K562 (cell line): ENCODE data around the gene CDC45. TPM values are rescaled to one million over a fixed set of nuclear protein-coding genes. Genes with fewer than 3 reads are reported as not detected.

Source experiments
- ATAC-seq: fragments of 200-7000 bp; cut with Tn5 transposase; 3 replicates; pipeline ENCODE4 v1.9.1; 2020; ENCODE audit warnings: moderate library complexity
- BruUV-seq: library from RNA; stranded (reverse); fragments of 400-500 nt; replicated peaks from 2 replicates; lab custom pipeline; 2021; lab: Mats Ljungman, UMichigan
- CTCF ChIA-PET: fragments of 300-600 bp; formaldehyde crosslinking; extraction: SDS; loops from one replicate; lab custom pipeline; 2021; ENCODE audit warnings: low intra/inter-chr PET ratio; lab: Yijun Ruan, JAX
- POLR2A ChIA-PET: fragments of 300-600, 350-650 bp; sonication (Branson Sonifier 250); formaldehyde crosslinking; extraction: SDS; loops from one replicate; lab custom pipeline; 2021; ENCODE audit warnings: antibody characterized with exemption, inconsistent platforms; lab: Yijun Ruan, JAX
- DNase-seq, 4 experiments: peaks; one replicate each; pipeline versions ENCODE4 v3.0.0 to v3.0.0-alpha.2; 2011 to 2018; ENCODE audit warnings: low spot score in 3 of 4, mixed read lengths in 3 of 4; ENCODE audit errors: extremely low read depth in 1 of 4
- FAIRE-seq: peaks from 2 replicates; lab custom pipeline; 2011; peaks lifted over from hg19 to GRCh38; lab: Jason Lieb, UNC
- H2AFZ ChIP-seq: 2 replicates; pipeline ENCODE4 v1.6.0; 2011; ENCODE audit warnings: low read depth, low read length, control low read depth, inconsistent platforms
- H3K27ac ChIP-seq: fragments of 200-600 bp; 3 replicates; pipeline ENCODE4 v1.8.0; 2011; ENCODE audit warnings: low read depth, mild to moderate bottlenecking, control low read depth, inconsistent platforms, low read length, moderate library complexity, mixed read lengths; ENCODE audit errors: extremely low read depth
- H3K27me3 ChIP-seq, 2 experiments: fragments of 300-600 bp in 1 of 2; 2 replicates in 1 of 2; 3 replicates in 1 of 2; pipeline versions ENCODE4 v1.6.0 to v1.8.0; 2011; ENCODE audit warnings: inconsistent platforms in 2 of 2, low read length in 2 of 2, mild to moderate bottlenecking in 1 of 2, mixed read lengths in 1 of 2, moderate library complexity in 1 of 2; ENCODE audit not compliant: control insufficient read depth in 2 of 2, insufficient read depth in 2 of 2
- H3K36me3 ChIP-seq: fragments of 300-600 bp; 3 replicates; pipeline ENCODE4 v1.8.0; 2011; ENCODE audit warnings: mild to moderate bottlenecking, low read length, inconsistent platforms; ENCODE audit not compliant: control insufficient read depth, insufficient read depth
- H3K4me1 ChIP-seq, 2 experiments: fragments of 200-600 bp in 1 of 2; replicated peaks in 1 of 2; 2 replicates in 1 of 2; 3 replicates in 1 of 2; pipeline versions ENCODE4 v1.5.1 to v1.8.0; 2011; ENCODE audit warnings: inconsistent platforms in 2 of 2, low read length in 2 of 2, mild to moderate bottlenecking in 1 of 2, mixed read lengths in 1 of 2, moderate library complexity in 1 of 2; ENCODE audit not compliant: control insufficient read depth in 2 of 2, insufficient read depth in 2 of 2
- H3K4me2 ChIP-seq: 2 replicates; pipeline ENCODE4 v1.6.1; 2011; ENCODE audit warnings: low read length, control low read depth, inconsistent platforms, mixed read lengths; ENCODE audit not compliant: insufficient read depth
- H3K4me3 ChIP-seq: fragments of 200-600 bp; sonication (generic), shearing (Covaris generic); 2 replicates; pipeline ENCODE4 v1.5.1; 2016; ENCODE audit warnings: control low read depth, inconsistent platforms
- H3K79me2 ChIP-seq: fragments of 200-600 bp; 3 replicates; pipeline ENCODE4 v1.8.0; 2011; ENCODE audit warnings: low read length, inconsistent platforms; ENCODE audit not compliant: control insufficient read depth, insufficient read depth
- H3K9ac ChIP-seq, 2 experiments: 2 replicates each; pipeline versions ENCODE4 v1.6.0 to v1.6.1; 2011; ENCODE audit warnings: low read depth in 2 of 2, low read length in 2 of 2, control low read depth in 1 of 2, inconsistent platforms in 1 of 2, mild to moderate bottlenecking in 1 of 2, mixed read lengths in 1 of 2; ENCODE audit not compliant: insufficient read depth in 1 of 2
- H3K9me1 ChIP-seq: one replicate; pipeline ENCODE4 v1.6.0; 2011; ENCODE audit warnings: inconsistent platforms, mild to moderate bottlenecking, low read length, moderate library complexity; ENCODE audit not compliant: control insufficient read depth, insufficient read depth
- H3K9me3 ChIP-seq: replicated peaks from 2 replicates; pipeline ENCODE4 v1.5.1; 2011; ENCODE audit warnings: low read depth, low read length, inconsistent platforms; ENCODE audit not compliant: control insufficient read depth, insufficient read depth
- H4K20me1 ChIP-seq: replicated peaks from 2 replicates; pipeline ENCODE4 v1.6.1; 2011; ENCODE audit warnings: low read length, inconsistent platforms, mixed read lengths; ENCODE audit not compliant: control insufficient read depth, insufficient read depth
- COPS2 ChIP-seq: fragments of 450-650 bp; conservative IDR thresholded peaks from 2 replicates; pipeline ENCODE4 v1.6.1; 2016; ENCODE audit warnings: mild to moderate bottlenecking, moderate library complexity
- CREM ChIP-seq: IDR thresholded peaks from 2 replicates; pipeline ENCODE4 v1.6.1; 2014; ENCODE audit warnings: antibody characterized with exemption, low read depth
- ELF4 ChIP-seq: fragments of 450-650 bp; formaldehyde crosslinking; IDR thresholded peaks from 2 replicates; pipeline ENCODE4 v1.4.0; 2022; ENCODE audit warnings: missing genetic modification characterization
- ERF ChIP-seq: fragments of 450-650 bp; formaldehyde crosslinking; IDR thresholded peaks from 2 replicates; pipeline ENCODE4 v1.4.0; 2020; ENCODE audit warnings: mild to moderate bottlenecking, mixed read lengths
- FOXM1 ChIP-seq, 2 experiments: fragments of 450-650 bp in 1 of 2; sonication (generic) in 1 of 2; formaldehyde crosslinking in 1 of 2; IDR thresholded peaks; 2 replicates each; pipeline versions ENCODE4 v1.6.1 to v1.9.0; 2017 to 2022; ENCODE audit warnings: low read depth in 2 of 2, mild to moderate bottlenecking in 2 of 2, missing genetic modification reagents in 1 of 2, moderate library complexity in 1 of 2
- GABPB2 ChIP-seq: fragments of 250-450 bp; sonication (Bioruptor Pico); conservative IDR thresholded peaks from 2 replicates; pipeline ENCODE4 v1.5.1; 2021; ENCODE audit warnings: mild to moderate bottlenecking
- HNRNPL ChIP-seq: fragments of 200-400 bp; formaldehyde crosslinking; IDR thresholded peaks from 2 replicates; pipeline ENCODE4 v1.6.1; 2017; ENCODE audit warnings: low read depth, mild to moderate bottlenecking, low read length
- MYC ChIP-seq, 2 experiments: fragments of 250-450 bp in 1 of 2; sonication (Bioruptor Pico) in 1 of 2; IDR thresholded peaks; 2 replicates each; pipeline versions ENCODE4 v1.5.1 to v1.6.1; 2012 to 2021; ENCODE audit warnings: low read depth in 2 of 2, borderline replicate concordance in 1 of 2, improper control_type of control experiment in 1 of 2, low read length in 1 of 2, mild to moderate bottlenecking in 1 of 2, moderate library complexity in 1 of 2
- PHB ChIP-seq: fragments of 250-450 bp; sonication (Bioruptor Pico); IDR thresholded peaks from 2 replicates; pipeline ENCODE4 v1.5.0; 2021
- PRPF4 ChIP-seq: fragments of 200-400 bp; formaldehyde crosslinking; IDR thresholded peaks from one replicate; pipeline ENCODE4 v1.6.1; 2017; ENCODE audit warnings: low read length, low read depth, mild to moderate bottlenecking; ENCODE audit not compliant: insufficient read depth, poor library complexity, severe bottlenecking
- RNF2 ChIP-seq: sonication (generic); IDR thresholded peaks from 2 replicates; pipeline ENCODE4 v1.6.1; 2016
- SMC3 ChIP-seq: conservative IDR thresholded peaks from 2 replicates; pipeline ENCODE4 v1.6.1; 2011; ENCODE audit warnings: low read depth, low read length, improper control_type of control experiment; ENCODE audit not compliant: insufficient read depth
- SRF ChIP-seq, 2 experiments: fragments of 250-450, 450-650 bp in 1 of 2; sonication (Bioruptor Pico) in 1 of 2; sonication (generic) in 1 of 2; formaldehyde crosslinking; IDR thresholded peaks; 2 replicates each; pipeline versions ENCODE4 v1.5.0 to v1.5.1; 2020 to 2022; ENCODE audit warnings: mild to moderate bottlenecking in 1 of 2, missing genetic modification reagents in 1 of 2
- ZBTB7A ChIP-seq: IDR thresholded peaks from 2 replicates; pipeline ENCODE4 v1.6.1; 2011; ENCODE audit warnings: low read depth, mild to moderate bottlenecking, low read length, moderate library complexity, borderline replicate concordance; ENCODE audit not compliant: control insufficient read depth
- ZKSCAN3 ChIP-seq: fragments of 250-450 bp; sonication (Bioruptor Pico); IDR thresholded peaks from 2 replicates; pipeline ENCODE4 v1.4.0; 2020
- WGBS: fragments of 100-300 bp; shearing (Covaris generic); methylation state at CpG from one replicate; pipeline ENCODE4 v1.1.6; 2016; ENCODE audit warnings: low coverage, mixed read lengths; ENCODE audit not compliant: insufficient coverage; ENCODE audit errors: missing lambda C conversion rate; 5-methylcytosine and 5-hydroxymethylcytosine counted together
- in situ Hi-C: fragments of 300-500 bp; cut with MboI; formaldehyde crosslinking; loops from 4 replicates; pipeline ENCODE4 v1.15.0; 2018; ENCODE audit warnings: inconsistent platforms, mixed read lengths
- intact Hi-C: fragments of 100-400 bp; cut with micrococcal nuclease; formaldehyde crosslinking; loops from 2 replicates; pipeline ENCODE4 v1.14.2; 2022
- polyA plus RNA-seq, 8 experiments: library from polyadenylated mRNA; depleted of rRNA in 4 of 8; stranded (reverse) in 5 of 8; unstranded in 3 of 8; fragments of >200 nt; fragmentation: Nextera tagmentation in 2 of 8; fragmentation: Illumina TruSeq in 1 of 8; extraction: Ambion mirVana in 2 of 8; extraction: Trizol in 1 of 8; gene quantifications; 2 replicates each; pipeline versions ENCODE4 v1.2.1 to v1.2.3, GENCODE V29; 2011 to 2014; ENCODE audit warnings: inconsistent platforms in 1 of 8, missing spikeins in 1 of 8
- total RNA-seq, 7 experiments: library from RNA; depleted of rRNA in 6 of 7; stranded (reverse); fragments of >200 nt in 6 of 7; fragmentation: Illumina TruSeq in 2 of 7; extraction: Trizol in 2 of 7; gene quantifications; 2 replicates each; pipeline versions ENCODE4 v1.2.1 to v1.2.3, GENCODE V29; 2011 to 2021; ENCODE audit warnings: low replicate concordance in 1 of 7
- TF ChIP-seq, protein P1 (sequence below): fragments of 250-450 bp; sonication (Bioruptor Pico); IDR thresholded peaks from 2 replicates; pipeline ENCODE4 v1.9.0; 2021; ENCODE audit warnings: mild to moderate bottlenecking
- TF ChIP-seq, protein P2 (sequence below): IDR thresholded peaks from 2 replicates; pipeline ENCODE4 v1.6.1; 2012; ENCODE audit warnings: low read depth, low read length, improper control_type of control experiment, borderline replicate concordance

Gene CDC45
- total and polyA plus RNA-seq, 9 of the 15 experiments (the other 6 are each of a cell fraction or from before 2014, with no cell fraction given) = 251 to 580 (median 410) TPM

DNA sequence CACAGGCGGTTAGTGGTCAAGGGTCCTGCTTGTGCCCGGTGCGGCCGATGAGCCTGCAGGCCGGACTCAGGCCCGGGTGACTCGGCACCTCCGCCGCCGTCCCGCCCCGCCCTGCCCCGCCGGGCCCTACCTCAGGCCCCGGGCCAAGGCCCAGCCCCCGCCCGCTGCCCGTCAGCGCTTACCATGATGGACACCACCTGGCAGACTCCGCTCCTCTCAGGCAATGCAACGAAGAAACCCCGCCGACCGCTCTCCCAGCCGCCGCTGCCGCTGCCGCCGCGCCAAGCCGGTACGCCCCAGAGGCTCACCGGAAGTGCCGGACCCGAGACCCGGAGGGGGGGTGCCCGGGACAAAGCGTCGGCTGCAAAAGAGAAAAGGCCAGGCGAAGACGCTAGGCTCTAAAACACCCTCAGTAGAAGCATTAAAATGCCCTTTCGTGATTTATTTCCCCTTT is 792 bp upstream of the CDC45 start, which contains the start of gene UFD1 (continued):
- peak; percentile 87 for TF ChIP-seq MYC (IDR thresholded peaks at IDR 0.05; ENCODE audit: low read depth, low read length)
- TF ChIP-seq MYC (CRISPR knock-in tag; IDR thresholded peaks at IDR 0.05; ENCODE audit: borderline replicate concordance, low read depth) = no peak
- no peak for TF ChIP-seq FOXM1 (IDR thresholded peaks at IDR 0.05; ENCODE audit: low read depth)
- no peak for TF ChIP-seq FOXM1 (CRISPR knock-in tag; IDR thresholded peaks at IDR 0.05; ENCODE audit: low read depth)
- peak; percentile 57; the same call in 1 of the 2 replicates for TF ChIP-seq HNRNPL
- no peak for TF ChIP-seq CREM
- peak; percentile 32; the same call in 1 of the 2 replicates for TF ChIP-seq SMC3
- no peak for TF ChIP-seq ZBTB7A

DNA sequence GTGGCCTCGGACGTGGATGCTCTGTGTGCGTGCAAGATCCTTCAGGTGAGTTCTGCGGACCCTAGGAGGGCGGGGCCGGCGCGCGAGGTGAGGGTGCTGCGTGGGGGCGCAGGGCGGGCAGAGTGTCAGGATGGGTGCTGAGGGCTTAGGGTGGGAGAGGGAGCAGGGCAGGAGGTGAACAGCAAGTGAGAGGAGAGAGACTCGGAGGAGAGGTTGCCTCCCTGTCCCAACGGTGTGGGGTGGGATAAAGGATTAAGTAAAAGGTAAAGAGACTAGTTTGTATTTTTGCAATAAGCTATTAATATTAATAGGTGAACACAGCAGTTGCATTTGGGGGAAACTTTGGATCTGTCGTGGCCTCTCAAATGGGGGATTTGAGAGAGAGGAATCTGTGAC is 451 bp downstream of the CDC45 start:
- Histone ChIP-seq H3K27me3 (no peaks in the 10 kb centered on the region), H3K4me1 (peaks cover 7 to 16% of the 10 kb centered on the region in 2 experiments), H2AFZ (peak overlapping the region; percentile 99), H3K27ac (peak overlapping the region; percentile 97), H3K36me3 (peaks cover 65% of the 10 kb centered on the region), H3K4me3 (peak overlapping the region; percentile 70), H3K4me2 (peak overlapping the region; percentile 97), H3K9me3 (no peaks in the 10 kb centered on the region), H3K79me2 (peaks cover 76% of the 10 kb centered on the region), H4K20me1 (peaks cover 24% of the 10 kb centered on the region), H3K9ac (peak overlapping the region; percentile 96 to 97), H3K9me1 (no peaks in the 10 kb centered on the region)
- POLR2A ChIA-PET = interaction anchor here (0.6 to 5.4 kb wide), 49 partner anchors 9 to 444 kb away, joined by 3 to 148 read pairs (median 4); partner anchors contain the start of genes C22orf39, DGCR2, ESS2 and HIRA
- no peak for FAIRE-seq
- peak; percentile 41 for ATAC-seq
- CTCF ChIA-PET = no interaction called here
- DNase-seq = peak in 2 of 4 experiments; percentile 64 to 69
- WGBS = under 1% methylated on average over 15 of the region's 15 CpGs
- in situ Hi-C loops = no loop called here
- intact Hi-C loops = no loop called here
- no TSS peak for BruUV-seq
- TF ChIP-seq ELF4 = peak; percentile 92
- no peak for TF ChIP-seq RNF2
- 0 out of 4 replicates have a peak, but pooled peaks of 1 of the 2 experiments have one; percentile 70 for TF ChIP-seq SRF (CRISPR knock-in tag; IDR thresholded peaks at IDR 0.05)
- TF ChIP-seq PRPF4 = peak; percentile 6
- peak; percentile 69; the same call in 1 of the 2 replicates for TF ChIP-seq GABPB2 (CRISPR knock-in tag)
- TF ChIP-seq, protein P1, sequence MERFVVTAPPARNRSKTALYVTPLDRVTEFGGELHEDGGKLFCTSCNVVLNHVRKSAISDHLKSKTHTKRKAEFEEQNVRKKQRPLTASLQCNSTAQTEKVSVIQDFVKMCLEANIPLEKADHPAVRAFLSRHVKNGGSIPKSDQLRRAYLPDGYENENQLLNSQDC (CRISPR knock-in tag) = peak; percentile 2; the same call in 1 of the 2 replicates
- 0 out of 2 replicates have a peak, but pooled peaks have one; percentile 84 for TF ChIP-seq ERF (CRISPR knock-in tag)
- TF ChIP-seq COPS2 = no peak
- TF ChIP-seq PHB = peak; percentile 79; the same call in 1 of the 2 replicates
- no peak for TF ChIP-seq MYC (IDR thresholded peaks at IDR 0.05; ENCODE audit: low read depth, low read length)
- TF ChIP-seq MYC (CRISPR knock-in tag; IDR thresholded peaks at IDR 0.05; ENCODE audit: borderline replicate concordance, low read depth) = peak; percentile 92
- TF ChIP-seq, protein P2, sequence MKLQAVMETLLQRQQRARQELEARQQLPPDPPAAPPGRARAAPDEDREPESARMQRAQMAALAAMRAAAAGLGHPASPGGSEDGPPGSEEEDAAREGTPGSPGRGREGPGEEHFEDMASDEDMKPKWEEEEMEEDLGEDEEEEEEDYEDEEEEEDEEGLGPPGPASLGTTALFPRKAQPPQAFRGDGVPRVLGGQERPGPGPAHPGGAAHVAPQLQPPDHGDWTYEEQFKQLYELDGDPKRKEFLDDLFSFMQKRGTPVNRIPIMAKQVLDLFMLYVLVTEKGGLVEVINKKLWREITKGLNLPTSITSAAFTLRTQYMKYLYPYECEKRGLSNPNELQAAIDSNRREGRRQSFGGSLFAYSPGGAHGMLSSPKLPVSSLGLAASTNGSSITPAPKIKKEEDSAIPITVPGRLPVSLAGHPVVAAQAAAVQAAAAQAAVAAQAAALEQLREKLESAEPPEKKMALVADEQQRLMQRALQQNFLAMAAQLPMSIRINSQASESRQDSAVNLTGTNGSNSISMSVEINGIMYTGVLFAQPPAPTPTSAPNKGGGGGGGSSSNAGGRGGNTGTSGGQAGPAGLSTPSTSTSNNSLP = peak; percentile 0; the same call in 1 of the 2 replicates
- peak; percentile 15; the same call in 1 of the 2 replicates for TF ChIP-seq ZKSCAN3 (CRISPR knock-in tag)
